WTC11 (cell line): ENCODE measurements around the gene ADGRV1. TPM values are rescaled to one million over a fixed set of nuclear protein-coding genes. Genes with fewer than 3 reads are reported as not detected.

Experiments
- ATAC-seq: fragments of 200-7000 bp; cut with Tn5 transposase; 2 replicates; pipeline ENCODE4 v1.10.0; 2021; ENCODE audit warnings: mild to moderate bottlenecking, moderate library complexity
- CTCF ChIA-PET: fragments of 300-600 bp; sonication (Branson Sonifier 250); formaldehyde crosslinking; loops from one replicate; lab custom pipeline; 2021; ENCODE audit warnings: antibody characterized with exemption; lab: Charles Lee
- POLR2A ChIA-PET: fragments of 350-600 bp; sonication (Branson Sonifier 250); formaldehyde crosslinking; loops from one replicate; lab custom pipeline; 2021; ENCODE audit warnings: antibody characterized with exemption; lab: Charles Lee
- DNase-seq: peaks from one replicate; pipeline ENCODE4 v3.0.0; 2021; ENCODE audit warnings: low spot score
- H3K27ac Mint-ChIP-seq: 2 replicates; pipeline ENCODE4 v1.8.0; 2021; ENCODE audit warnings: mixed read lengths
- H3K27me3 Mint-ChIP-seq: 2 replicates; pipeline ENCODE4 v1.8.0; 2021; ENCODE audit warnings: low read depth, mild to moderate bottlenecking, moderate library complexity, mixed read lengths
- H3K36me3 Mint-ChIP-seq: 2 replicates; pipeline ENCODE4 v1.8.0; 2021; ENCODE audit warnings: mixed read lengths
- H3K4me1 Mint-ChIP-seq: 2 replicates; pipeline ENCODE4 v1.8.0; 2022; ENCODE audit warnings: mixed read lengths
- H3K4me3 Mint-ChIP-seq: 2 replicates; pipeline ENCODE4 v1.8.0; 2021; ENCODE audit warnings: mild to moderate bottlenecking, moderate library complexity, mixed read lengths
- H3K9me3 Mint-ChIP-seq: 2 replicates; pipeline ENCODE4 v1.8.0; 2021; ENCODE audit warnings: mixed read lengths
- CTCF ChIP-seq: fragments of 200-600 bp; IDR thresholded peaks from 2 replicates; pipeline ENCODE4 v1.8.0; 2022; ENCODE audit warnings: antibody characterized with exemption
- E2F1 ChIP-seq: sonication (generic); formaldehyde crosslinking; IDR thresholded peaks from 2 replicates; pipeline ENCODE4 v1.8.0; 2022; ENCODE audit warnings: mild to moderate bottlenecking, missing genetic modification reagents
- PRDM15 ChIP-seq: sonication (generic); formaldehyde crosslinking; IDR thresholded peaks from 2 replicates; pipeline ENCODE4 v1.8.0; 2022; ENCODE audit warnings: missing genetic modification reagents
- PRRX2 ChIP-seq: fragments of 250-450 bp; sonication (Bioruptor Pico); IDR thresholded peaks from 2 replicates; pipeline ENCODE4 v1.8.0; 2021; ENCODE audit warnings: mild to moderate bottlenecking
- STAT6 ChIP-seq: sonication (generic); formaldehyde crosslinking; conservative IDR thresholded peaks from 2 replicates; pipeline ENCODE4 v1.8.1; 2023; ENCODE audit warnings: mild to moderate bottlenecking, low read depth, missing genetic modification reagents, moderate library complexity
- USF2 ChIP-seq: sonication (generic); formaldehyde crosslinking; IDR thresholded peaks from 2 replicates; pipeline ENCODE4 v1.8.1; 2023; ENCODE audit warnings: mild to moderate bottlenecking, missing genetic modification reagents, moderate library complexity
- ZBTB43 ChIP-seq: sonication (generic); formaldehyde crosslinking; IDR thresholded peaks from 2 replicates; pipeline ENCODE4 v1.8.1; 2023; ENCODE audit warnings: mild to moderate bottlenecking, missing genetic modification reagents
- ZMAT4 ChIP-seq: fragments of 250-450 bp; sonication (Bioruptor Pico); IDR thresholded peaks from 2 replicates; pipeline ENCODE4 v1.9.0; 2021; ENCODE audit warnings: mild to moderate bottlenecking
- ZNF219 ChIP-seq: sonication (generic); formaldehyde crosslinking; IDR thresholded peaks from 2 replicates; pipeline ENCODE4 v1.8.0; 2023; ENCODE audit warnings: missing genetic modification reagents, mild to moderate bottlenecking, borderline replicate concordance
- ZNF281 ChIP-seq: sonication (generic); formaldehyde crosslinking; IDR thresholded peaks from 2 replicates; pipeline ENCODE4 v1.8.0; 2023; ENCODE audit warnings: mild to moderate bottlenecking, missing genetic modification reagents
- ZNF317 ChIP-seq: sonication (generic); formaldehyde crosslinking; IDR thresholded peaks from 2 replicates; pipeline ENCODE4 v1.8.1; 2023; ENCODE audit warnings: low read depth, mild to moderate bottlenecking, moderate library complexity, missing genetic modification reagents, borderline replicate concordance
- ZNF423 ChIP-seq: fragments of 250-450 bp; sonication (Bioruptor Pico); IDR thresholded peaks from 2 replicates; pipeline ENCODE4 v2.1.2; 2022; ENCODE audit warnings: mild to moderate bottlenecking, moderate library complexity
- ZNF671 ChIP-seq: fragments of 250-450 bp; sonication (Bioruptor Pico); IDR thresholded peaks from 2 replicates; pipeline ENCODE4 v1.8.0; 2021; ENCODE audit warnings: mild to moderate bottlenecking
- total RNA-seq: library from RNA; stranded (reverse); gene quantifications from 3 replicates; pipeline ENCODE4 v1.2.3, GENCODE V29; 2021

The ADGRV1 gene
- total RNA-seq, 1 experiment from 2014 or later = 74.5 TPM

GRCh38 chr5:90802474-90803317 lies 244.1 kb downstream of the ADGRV1 start:
- POLR2A ChIA-PET = interaction anchor here (1.2 kb wide), 1 partner anchor 13 kb away, joined by 3 read pairs; no protein-coding TSS in a partner anchor
- Mint-ChIP-seq H3K4me3 (no peak overlapping the region), H3K36me3 (peaks cover 31% of the 10 kb centered on the region), H3K27me3 (no peaks in the 10 kb centered on the region; the same call in none of the 2 replicates), H3K27ac (peak overlapping the region; percentile 91), H3K9me3 (peaks cover 29% of the 10 kb centered on the region), H3K4me1 (0 out of 2 replicates have a peak, but pooled peaks cover 3% of the 10 kb centered on the region)
- DNase-seq (peak; percentile 41), ATAC-seq (peak; percentile 94)
- CTCF ChIA-PET = interaction anchor here (0.6 to 3.3 kb wide), 25 partner anchors 9 to 689 kb away, joined by 3 to 17 read pairs (median 3); no protein-coding TSS in a partner anchor
- TF ChIP-seq ZNF219 (CRISPR knock-in tag) (no peak), ZNF317 (CRISPR knock-in tag) (peak; percentile 56; the same call in 1 of the 2 replicates), CTCF (peak; percentile 43; the same call in 1 of the 2 replicates)

- no peaks in the 10 kb centered on the region; the same call in none of the 2 replicates for H3K27me3 Mint-ChIP-seq
- peaks cover 30% of the 10 kb centered on the region for H3K36me3 Mint-ChIP-seq
- ChIA-PET POLR2A (interaction anchor here (0.6 to 1.2 kb wide), 2 partner anchors 14 to 291 kb away, joined by 3 read pairs; no protein-coding TSS in a partner anchor), CTCF (interaction anchor here (0.6 to 3.3 kb wide), 20 partner anchors 8 to 688 kb away, joined by 3 to 17 read pairs (median 4); no protein-coding TSS in a partner anchor)
- DNase-seq = no peak
- no peak overlapping the region for H3K4me3 Mint-ChIP-seq
- no peak overlapping the region for H3K27ac Mint-ChIP-seq
- ATAC-seq = peak; percentile 45
- H3K9me3 Mint-ChIP-seq = peaks cover 22% of the 10 kb centered on the region
- H3K4me1 Mint-ChIP-seq = 0 out of 2 replicates have a peak, but pooled peaks cover 3% of the 10 kb centered on the region
- TF ChIP-seq ZNF671 (CRISPR knock-in tag) = no peak
- TF ChIP-seq PRRX2 (CRISPR knock-in tag) = no peak
- TF ChIP-seq ZBTB43 = no peak
- no peak for TF ChIP-seq ZNF423 (CRISPR knock-in tag)
- no peak for TF ChIP-seq ZMAT4 (CRISPR knock-in tag)
- no peak for TF ChIP-seq ZNF281 (CRISPR knock-in tag)
- TF ChIP-seq STAT6 (CRISPR knock-in tag) = no peak
- TF ChIP-seq USF2 = no peak
- no peak for TF ChIP-seq PRDM15 (CRISPR knock-in tag)
- no peak for TF ChIP-seq E2F1
- no peak for TF ChIP-seq CTCF
These were observed 244.8 kb downstream of the ADGRV1 start for GRCh38 chr5:90803381-90803780.
